ENCODE results near the gene FAM163A. TPM values are rescaled to one million over a fixed set of nuclear protein-coding genes. Genes with fewer than 3 reads are reported as not detected.

Gene FAM163A
- total RNA-seq, 1 experiment from 2014 or later = not detected

- ChIA-PET POLR2A (no interaction called here), CTCF (no interaction called here)
- Mint-ChIP-seq H3K4me1 (ENCODE audit: low read depth, unreplicated experiment) (no peaks in the 10 kb centered on the region), H3K27ac (ENCODE audit: unreplicated experiment) (no peak overlapping the region), H3K27me3 (ENCODE audit: insufficient read depth, unreplicated experiment) (peaks cover 18% of the 10 kb centered on the region), H3K4me3 (ENCODE audit: unreplicated experiment) (no peak overlapping the region), H3K9me3 (ENCODE audit: unreplicated experiment) (no peaks in the 10 kb centered on the region), H3K36me3 (ENCODE audit: insufficient read depth, unreplicated experiment) (no peaks in the 10 kb centered on the region)
- Histone ChIP-seq H3K4me1 (no peaks in the 10 kb centered on the region), H3K9me3 (no peaks in the 10 kb centered on the region), H3K36me3 (ENCODE audit: control insufficient read depth, insufficient read depth, low read length) (no peaks in the 10 kb centered on the region), H3K4me3 (ENCODE audit: low read depth, low read length) (no peak overlapping the region), H3K27me3 (replicated peaks; ENCODE audit: control insufficient read depth, insufficient read depth, low read length) (peaks cover 1% of the 10 kb centered on the region; the same call in 1 of the 2 replicates)
- DNase-seq = no peak
- TF ChIP-seq CTCF (IDR thresholded peaks at IDR 0.05; ENCODE audit: insufficient read depth in 1 of 2, low read depth in 1 of 2, low read length in 1 of 2, severe bottlenecking in 1 of 2, unreplicated experiment in 1 of 2) = no peak
- intact Hi-C loops (cut with micrococcal nuclease; ENCODE audit: unreplicated experiment) = no loop called here
- no TSS peak for BruUV-seq (replicated peaks)
Measured at GRCh38 chr1:179744401-179745130, 1.5 kb downstream of the FAM163A start.

GRCh38 chr1:179745131-179745611, 2.1 kb downstream of the FAM163A start:
- H3K9me3 Mint-ChIP-seq (ENCODE audit: unreplicated experiment) = peaks cover 4% of the 10 kb centered on the region
- CTCF ChIA-PET = no interaction called here
- no TSS peak for BruUV-seq (replicated peaks)
- no peak overlapping the region for H3K4me3 Mint-ChIP-seq (ENCODE audit: unreplicated experiment)
- Histone ChIP-seq H3K9me3 (no peaks in the 10 kb centered on the region), H3K4me1 (no peaks in the 10 kb centered on the region), H3K4me3 (ENCODE audit: low read depth, low read length) (no peak overlapping the region), H3K36me3 (ENCODE audit: control insufficient read depth, insufficient read depth, low read length) (no peaks in the 10 kb centered on the region), H3K27me3 (replicated peaks; ENCODE audit: control insufficient read depth, insufficient read depth, low read length) (peaks cover 1% of the 10 kb centered on the region; the same call in 1 of the 2 replicates)
- H3K27me3 Mint-ChIP-seq (ENCODE audit: insufficient read depth, unreplicated experiment) = peaks cover 21% of the 10 kb centered on the region
- no peak overlapping the region for H3K27ac Mint-ChIP-seq (ENCODE audit: unreplicated experiment)
- no peaks in the 10 kb centered on the region for H3K36me3 Mint-ChIP-seq (ENCODE audit: insufficient read depth, unreplicated experiment)
- no peaks in the 10 kb centered on the region for H3K4me1 Mint-ChIP-seq (ENCODE audit: low read depth, unreplicated experiment)
- no peak for DNase-seq
- POLR2A ChIA-PET = no interaction called here
- TF ChIP-seq CTCF (IDR thresholded peaks at IDR 0.05; ENCODE audit: insufficient read depth in 1 of 2, low read depth in 1 of 2, low read length in 1 of 2, severe bottlenecking in 1 of 2, unreplicated experiment in 1 of 2) = no peak
- intact Hi-C loops (cut with micrococcal nuclease; ENCODE audit: unreplicated experiment) = no loop called here

GRCh38 chr1:179745743-179746142, 2.7 kb downstream of the FAM163A start:
- H3K4me1 ChIP-seq = no peaks in the 10 kb centered on the region
- intact Hi-C loops (cut with micrococcal nuclease; ENCODE audit: unreplicated experiment) = no loop called here
- H3K27me3 ChIP-seq (replicated peaks; ENCODE audit: control insufficient read depth, insufficient read depth, low read length) = peaks cover 1% of the 10 kb centered on the region; the same call in 1 of the 2 replicates
- no peak overlapping the region for H3K27ac Mint-ChIP-seq (ENCODE audit: unreplicated experiment)
- no peaks in the 10 kb centered on the region for H3K36me3 Mint-ChIP-seq (ENCODE audit: insufficient read depth, unreplicated experiment)
- BruUV-seq (replicated peaks) = no TSS peak
- TF ChIP-seq CTCF (IDR thresholded peaks at IDR 0.05; ENCODE audit: insufficient read depth in 1 of 2, low read depth in 1 of 2, low read length in 1 of 2, severe bottlenecking in 1 of 2, unreplicated experiment in 1 of 2) = no peak
- no peak for DNase-seq
- H3K36me3 ChIP-seq (ENCODE audit: control insufficient read depth, insufficient read depth, low read length) = no peaks in the 10 kb centered on the region
- POLR2A ChIA-PET = no interaction called here
- H3K9me3 Mint-ChIP-seq (ENCODE audit: unreplicated experiment) = peaks cover 10% of the 10 kb centered on the region
- CTCF ChIA-PET = no interaction called here
- no peaks in the 10 kb centered on the region for H3K9me3 ChIP-seq
- H3K27me3 Mint-ChIP-seq (ENCODE audit: insufficient read depth, unreplicated experiment) = peaks cover 25% of the 10 kb centered on the region
- no peak overlapping the region for H3K4me3 Mint-ChIP-seq (ENCODE audit: unreplicated experiment)
- H3K4me3 ChIP-seq (ENCODE audit: low read depth, low read length) = no peak overlapping the region
- no peaks in the 10 kb centered on the region for H3K4me1 Mint-ChIP-seq (ENCODE audit: low read depth, unreplicated experiment)
